GM19397 (cell line): Measurements from ENCODE around the gene NUPR1.
"Not testable (repeated sequence)": the region's sequence is repeated elsewhere in the genome, so short reads cannot be mapped to it uniquely, and the experiment has no call there.

ENCODE experiments used
- ATAC-seq: cut with Tn5 transposase; IDR thresholded peaks from one replicate; pipeline ENCODE4 v1.9.1; 2021; ENCODE audit warnings: mild to moderate bottlenecking, moderate library complexity; ENCODE audit not compliant: unreplicated experiment

NUPR1 gene

GRCh38 chr16:28527985-28528384 is 10.8 kb downstream of the NUPR1 start:
- ATAC-seq: no peak

- ATAC-seq: not testable (repeated sequence)
Measured at GRCh38 chr16:28527100-28527785, 11.5 kb downstream of the NUPR1 start.

- ATAC-seq: no peak
Measured at GRCh38 chr16:28526201-28527099, 12.3 kb downstream of the NUPR1 start.

GRCh38 chr16:28524681-28525171 is 14.0 kb downstream of the NUPR1 start:
- ATAC-seq: no peak

- ATAC-seq: no peak
Measured at GRCh38 chr16:28522792-28523191, 16.0 kb downstream of the NUPR1 start.

GRCh38 chr16:28521436-28521835 is 17.3 kb downstream of the NUPR1 start:
- no peak for ATAC-seq

GRCh38 chr16:28520672-28521071 is 18.1 kb downstream of the NUPR1 start:
- ATAC-seq: no peak

GRCh38 chr16:28514246-28514645 is 24.5 kb downstream of the NUPR1 start:
- no peak for ATAC-seq

- ATAC-seq: no peak
Measured at GRCh38 chr16:28513484-28514181, 25.1 kb downstream of the NUPR1 start.

- ATAC-seq: no peak
Measured at GRCh38 chr16:28511801-28512789, 26.7 kb downstream of the NUPR1 start.

- ATAC-seq: no peak
Measured at GRCh38 chr16:28511031-28511430, 27.7 kb downstream of the NUPR1 start.

- ATAC-seq: no peak
Measured at GRCh38 chr16:28505489-28506137, 33.2 kb downstream of the NUPR1 start.

- no peak for ATAC-seq
Measured at GRCh38 chr16:28504707-28505404, 33.9 kb downstream of the NUPR1 start.

- no peak for ATAC-seq
Measured at GRCh38 chr16:28503470-28504259, 35.1 kb downstream of the NUPR1 start.

GRCh38 chr16:28502290-28502689 is 36.5 kb downstream of the NUPR1 start:
- ATAC-seq: no peak

- ATAC-seq: no peak
Measured at GRCh38 chr16:28501258-28502232, 37.2 kb downstream of the NUPR1 start.
